GM18867 (cell line): ENCODE results near the gene IRX4.

Experiments used
- ATAC-seq: cut with Tn5 transposase; IDR thresholded peaks from one replicate; pipeline ENCODE4 v1.9.1; 2021; ENCODE audit warnings: mild to moderate bottlenecking, moderate library complexity; ENCODE audit not compliant: unreplicated experiment

IRX4 gene

DNA sequence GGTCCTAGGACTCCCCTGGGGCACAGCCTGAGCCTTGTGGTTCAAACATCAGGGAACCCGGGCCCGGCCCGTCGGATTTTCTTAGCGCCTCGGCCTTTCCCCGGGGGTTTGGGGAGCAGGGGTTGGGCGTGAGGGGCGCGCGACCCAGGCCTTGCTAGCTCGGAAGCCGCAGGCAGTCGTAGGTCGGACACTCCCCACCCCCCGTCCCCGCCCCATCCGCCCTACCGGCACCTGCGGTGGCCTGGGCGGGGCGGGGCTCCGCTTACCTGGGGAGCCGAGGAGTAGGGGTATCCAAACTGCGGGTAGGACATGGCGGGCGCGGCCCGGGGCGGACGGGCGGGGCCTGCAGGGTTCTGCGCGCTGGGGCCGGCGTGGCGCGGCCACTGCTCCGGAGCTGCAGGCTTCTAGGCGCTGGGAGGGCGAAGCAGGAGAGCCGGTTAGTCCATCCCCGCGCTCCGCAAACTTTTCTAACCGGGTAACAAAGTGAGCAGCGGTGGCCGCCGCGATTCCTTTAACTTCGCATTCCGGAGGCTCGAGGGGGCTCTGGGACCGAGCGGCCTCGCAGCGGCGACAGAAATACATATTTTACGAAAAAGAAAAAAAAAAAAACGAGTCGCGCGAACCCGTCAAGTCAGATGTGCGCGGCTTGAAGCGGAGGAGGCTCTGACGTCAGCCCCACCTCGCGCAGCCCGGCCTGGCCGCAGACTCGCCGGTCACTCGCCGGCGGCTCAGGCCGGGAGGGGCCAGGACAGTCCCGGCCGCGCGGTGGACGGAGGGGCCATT lies at the start of gene IRX4:
Gene IRX4 (minus strand): TSS at position 589 of the 783 bp plus-strand sequence. CDS start 278 bp downstream, at position 311.
- ATAC-seq: no peak

DNA sequence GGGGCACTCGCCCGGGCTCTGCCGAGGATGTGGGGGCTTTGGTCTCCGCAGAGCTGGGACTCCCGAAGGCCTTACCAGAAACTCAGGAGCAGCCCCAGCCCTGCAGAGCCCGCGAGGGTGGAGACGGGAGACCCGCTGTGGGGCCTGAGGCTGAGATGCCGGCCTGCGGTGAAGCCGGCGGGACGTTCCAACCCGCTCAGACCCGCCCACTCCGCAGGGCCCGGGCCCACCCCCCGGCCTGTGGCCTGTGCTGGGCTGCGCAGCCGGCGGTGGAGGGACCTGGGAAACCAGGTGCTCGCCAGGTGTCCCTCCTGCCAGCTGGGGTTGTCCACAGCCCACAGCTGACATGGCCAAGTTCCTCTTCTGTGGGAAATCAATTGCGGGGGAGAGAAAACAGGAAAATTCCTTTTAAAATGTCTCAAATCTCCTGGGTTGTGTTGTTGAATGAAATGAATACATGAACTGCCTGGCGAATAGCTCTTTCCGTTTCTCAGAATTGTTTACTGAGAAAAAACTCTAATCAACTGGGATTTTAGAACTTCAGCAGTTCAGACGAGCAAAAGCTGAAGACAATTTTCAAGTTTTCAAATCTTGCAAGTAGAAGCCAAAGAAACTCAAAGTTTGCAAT lies 49.0 kb upstream of the IRX4 start:
- ATAC-seq: no peak

DNA sequence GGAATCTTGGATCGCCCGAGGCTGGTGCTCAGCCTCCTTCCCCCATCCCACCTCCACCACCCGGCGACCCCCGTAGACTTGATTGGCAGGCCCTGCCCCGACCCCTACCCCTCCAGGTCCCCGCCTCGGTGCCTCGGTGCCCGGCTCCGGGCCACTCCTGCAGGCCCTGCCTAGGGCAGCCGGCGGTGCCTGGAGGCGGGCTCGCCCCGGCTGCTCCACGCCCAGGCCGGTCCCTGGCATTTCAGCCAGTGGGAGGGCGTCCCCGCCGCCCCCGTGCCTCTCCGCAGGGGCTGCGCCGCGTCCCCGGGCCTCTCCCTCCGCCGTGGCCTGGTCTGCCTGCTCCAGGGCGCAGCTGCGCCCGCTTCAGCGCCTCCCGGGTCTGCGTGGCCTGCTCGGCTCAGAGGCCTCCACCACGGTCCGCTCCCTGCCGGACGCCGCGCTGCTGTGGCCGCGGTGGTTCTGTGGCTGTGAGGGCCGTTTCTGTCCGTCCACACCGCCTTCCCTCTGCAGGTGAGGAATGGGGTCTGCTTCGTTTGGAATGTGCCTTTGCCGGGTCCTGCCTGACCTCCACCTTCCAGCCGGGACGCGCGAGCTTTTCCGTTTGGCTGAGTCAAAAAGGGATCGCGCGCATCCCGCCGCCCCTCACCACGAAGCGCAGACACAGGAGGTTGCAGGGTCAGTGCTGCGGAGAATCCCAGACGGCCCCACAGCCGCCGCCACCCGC lies 48.3 kb upstream of the IRX4 start:
- no peak for ATAC-seq

DNA sequence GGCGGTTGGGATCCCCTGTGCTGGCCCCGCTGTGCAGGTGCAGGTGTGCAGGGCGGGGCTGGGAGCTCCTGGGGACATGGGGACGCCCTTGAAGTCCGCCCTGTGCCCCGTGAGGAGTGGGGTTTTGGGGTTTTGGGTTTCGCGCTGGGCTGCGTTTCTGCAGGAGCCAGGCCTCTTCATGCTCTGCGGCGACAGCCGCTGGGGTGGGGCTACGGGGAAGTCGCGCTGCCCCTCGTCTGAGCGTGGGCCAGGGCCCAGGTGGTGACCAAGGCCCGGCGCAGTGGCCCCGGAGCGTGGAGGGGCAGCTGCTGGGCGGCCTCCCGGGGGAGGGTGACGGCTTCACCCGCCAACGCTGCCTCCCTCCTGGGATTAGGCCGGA lies 47.8 kb upstream of the IRX4 start:
- no peak for ATAC-seq

DNA sequence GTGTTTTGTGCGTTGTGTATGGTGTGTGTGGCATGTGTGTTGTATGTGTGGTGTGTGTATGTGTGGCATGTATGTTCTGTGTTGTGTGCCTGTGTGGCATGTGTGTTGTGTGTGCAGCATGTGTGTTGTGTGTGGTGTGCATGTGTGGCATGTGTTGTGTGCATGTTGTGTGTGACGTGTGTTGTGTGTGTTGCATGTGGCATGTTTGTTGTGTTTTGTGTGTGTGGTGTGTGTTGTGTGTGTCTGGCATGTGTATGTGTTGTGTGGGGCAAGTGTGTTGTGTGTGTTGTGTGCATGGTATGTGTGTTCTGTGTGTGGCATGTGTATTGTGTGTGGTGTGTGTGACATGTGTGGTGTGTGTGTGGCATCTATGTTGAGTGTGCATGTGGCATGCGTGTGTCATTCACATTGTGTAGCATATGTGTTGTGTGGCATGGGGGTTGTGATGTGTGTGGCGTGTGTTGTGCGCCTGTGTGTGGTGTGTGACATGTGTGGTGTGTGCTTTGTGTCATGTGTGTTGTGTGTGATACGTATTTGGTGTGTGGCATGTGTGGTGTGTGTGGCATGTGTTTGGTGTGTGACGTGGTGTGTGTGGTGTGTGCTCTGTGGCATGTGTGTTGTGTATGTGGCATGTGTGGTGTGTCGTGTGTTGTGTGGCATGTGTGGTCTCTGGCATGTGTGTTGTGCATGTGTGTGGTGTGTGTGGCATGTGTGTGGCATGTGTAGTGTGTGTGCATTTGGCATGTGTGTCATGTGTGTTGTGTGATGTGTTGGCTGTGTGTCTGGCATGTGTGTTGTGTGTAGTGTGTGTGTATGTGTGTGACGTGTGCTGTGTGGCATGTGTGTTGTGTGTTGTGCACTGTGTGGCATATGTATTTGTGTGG lies 46.6 kb upstream of the IRX4 start:
- no peak for ATAC-seq

DNA sequence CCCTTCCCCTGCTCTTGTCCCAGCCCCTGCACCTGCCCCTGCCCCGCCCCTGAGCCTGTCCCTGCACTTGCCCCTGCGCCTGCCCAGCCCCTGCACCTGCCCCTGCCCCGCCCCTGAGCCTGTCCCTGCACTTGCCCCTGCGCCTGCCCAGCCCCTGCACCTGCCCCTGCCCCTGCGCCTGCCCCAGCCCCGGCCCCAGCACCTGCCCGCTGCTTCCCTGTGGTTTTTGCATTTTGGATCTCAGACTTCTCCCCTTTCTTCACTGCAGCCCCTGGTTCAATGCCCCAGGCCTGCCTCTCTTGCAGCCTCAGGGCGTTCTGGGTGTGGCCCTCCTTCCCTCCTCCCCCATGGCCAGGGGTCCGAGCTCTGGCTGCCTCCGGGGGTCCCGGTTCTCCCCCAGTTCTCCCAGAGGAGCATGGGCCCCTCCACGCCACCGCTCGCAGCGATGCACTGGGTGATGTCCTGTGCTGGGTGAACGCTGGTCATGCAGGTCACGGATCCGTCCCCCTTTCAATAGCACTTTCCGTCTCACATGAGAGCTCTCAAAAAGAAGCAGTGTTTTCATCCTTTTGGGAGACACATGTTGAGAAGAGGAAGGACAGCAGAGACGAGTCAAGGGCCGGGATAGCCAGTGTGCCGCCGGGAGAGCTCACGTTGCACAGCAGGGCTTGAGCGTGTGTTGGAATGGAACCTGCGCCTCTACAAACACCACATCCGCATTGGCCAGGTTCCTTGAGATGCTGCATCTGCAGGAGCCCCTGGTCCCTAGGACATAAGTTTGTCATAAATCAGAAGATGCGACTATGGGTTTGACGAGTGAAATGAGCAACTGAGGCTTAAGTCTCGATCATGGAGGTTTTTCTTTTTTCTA lies 44.0 kb upstream of the IRX4 start:
- ATAC-seq: no peak

DNA sequence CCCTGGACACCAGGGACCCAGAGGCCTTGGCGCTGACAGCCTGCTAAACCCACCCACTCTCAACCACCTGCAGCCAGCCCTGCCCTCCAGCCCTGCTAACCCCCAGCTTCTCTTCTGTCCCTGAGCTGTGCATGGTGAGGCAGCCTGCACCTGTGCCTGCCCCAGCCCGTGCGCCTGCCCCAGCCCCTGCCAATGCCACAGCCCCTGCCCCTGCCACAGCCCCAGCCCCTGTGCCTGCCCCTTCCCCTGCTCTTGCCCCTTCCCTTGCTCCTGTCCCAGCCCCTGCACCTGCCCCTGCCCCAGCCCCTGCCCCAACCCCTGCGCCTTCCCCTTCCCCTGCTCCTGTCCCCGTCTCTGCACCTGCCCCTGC lies 43.3 kb upstream of the IRX4 start:
- no peak for ATAC-seq

DNA sequence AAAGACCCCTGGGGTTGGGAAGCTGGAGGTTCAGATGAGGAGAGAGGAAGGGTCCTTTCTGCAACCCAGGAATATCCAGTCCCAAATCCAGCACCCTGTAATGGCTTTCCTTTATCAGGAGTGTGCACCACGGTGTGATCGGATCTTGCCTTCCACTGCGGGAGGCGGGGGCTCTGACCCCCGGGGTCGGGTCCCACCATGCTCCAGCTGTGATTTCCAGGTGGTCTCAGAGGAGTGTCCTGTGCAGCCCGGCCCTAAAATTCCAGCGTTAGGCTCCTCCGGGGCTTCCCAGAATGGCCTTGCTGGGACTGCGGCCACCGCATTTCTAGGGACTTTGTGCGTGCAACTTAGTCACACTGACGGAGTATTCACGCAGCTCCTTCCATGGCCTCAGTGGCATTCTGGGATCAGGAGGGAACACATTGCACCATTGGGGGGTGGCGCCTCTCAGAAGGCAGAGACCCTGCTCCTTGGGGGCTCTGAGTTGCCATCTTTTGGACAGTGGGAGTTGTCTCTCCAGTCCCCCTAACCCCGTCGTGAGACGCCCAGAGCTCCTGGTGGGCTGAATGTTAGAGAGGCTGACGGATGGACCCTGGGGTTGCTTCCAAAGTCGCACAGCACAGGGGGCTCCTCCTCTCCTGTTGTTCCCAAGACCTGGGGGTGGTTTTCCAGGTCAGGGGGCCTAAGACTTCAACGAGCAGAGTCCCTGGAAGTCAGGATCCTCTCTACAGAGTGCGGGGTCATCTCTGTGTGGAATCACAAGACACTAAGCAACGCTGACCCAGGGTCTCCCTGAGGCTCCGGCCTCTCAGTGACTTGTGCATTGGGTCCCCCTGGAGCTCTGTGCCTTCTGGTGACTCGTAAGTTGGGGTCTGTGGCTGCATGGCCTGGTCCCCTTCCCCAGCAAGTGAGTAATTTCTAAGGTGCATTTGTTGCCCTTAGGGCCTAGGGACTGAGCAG lies 42.7 kb upstream of the IRX4 start:
- ATAC-seq: no peak

DNA sequence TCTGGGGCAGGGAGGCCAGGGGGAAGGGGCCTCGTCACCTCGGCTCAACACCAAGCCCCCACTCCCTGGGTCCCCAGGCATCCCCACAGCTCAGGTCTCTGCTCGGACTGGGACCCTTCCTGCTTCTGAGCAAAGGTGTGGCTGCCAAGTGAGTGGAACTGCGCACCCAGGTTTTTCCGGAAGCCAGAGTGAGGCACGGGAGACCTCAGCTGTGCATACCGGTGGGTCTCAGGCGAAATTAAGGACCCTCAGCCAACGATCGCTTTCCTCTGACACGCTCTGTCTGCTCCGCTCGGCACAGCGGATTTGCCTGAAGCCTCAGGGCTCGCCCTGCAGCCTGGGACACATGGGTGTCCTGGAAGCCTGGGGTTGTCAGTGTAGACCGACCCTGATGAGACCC lies 41.0 kb upstream of the IRX4 start:
- ATAC-seq: no peak

DNA sequence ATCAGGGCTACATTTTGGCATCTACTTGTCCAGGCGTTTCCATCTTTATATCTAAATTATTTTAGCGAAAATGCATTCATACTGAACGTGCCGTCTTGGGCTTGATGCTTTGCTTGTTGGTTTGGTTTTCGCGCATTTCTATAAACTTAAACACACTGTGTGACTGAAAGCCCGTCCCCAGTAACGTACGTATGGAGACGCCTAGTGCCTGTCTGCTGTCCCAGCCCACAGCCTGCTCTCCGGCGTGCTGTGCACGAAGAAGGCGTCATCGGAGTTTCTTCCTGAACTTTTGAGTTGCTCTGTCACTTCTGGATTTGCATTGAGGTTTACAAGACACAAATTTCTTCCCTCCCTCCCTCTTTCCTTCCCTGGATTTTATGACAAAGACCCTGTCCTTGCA lies 40.6 kb upstream of the IRX4 start:
- no peak for ATAC-seq

DNA sequence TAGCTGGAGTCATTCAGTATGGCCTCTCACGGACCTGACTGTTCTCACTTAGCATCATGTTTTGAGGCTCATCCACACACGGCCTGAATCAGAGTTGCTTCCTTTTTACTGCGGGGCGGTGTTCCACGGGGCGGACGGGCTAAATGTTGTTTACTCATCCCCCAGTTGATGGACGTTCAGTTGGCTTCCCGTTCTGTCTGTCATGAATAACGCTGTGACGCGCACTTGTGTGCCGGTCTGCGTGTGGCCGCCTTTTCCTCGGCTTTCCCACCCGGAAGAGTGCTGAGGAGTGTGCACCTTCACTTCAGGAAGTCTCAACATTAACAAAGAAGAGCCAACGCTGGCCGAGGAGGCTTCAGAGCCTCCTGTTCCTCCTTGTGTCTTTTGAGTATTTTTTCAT lies 39.0 kb upstream of the IRX4 start:
- ATAC-seq: no peak

DNA sequence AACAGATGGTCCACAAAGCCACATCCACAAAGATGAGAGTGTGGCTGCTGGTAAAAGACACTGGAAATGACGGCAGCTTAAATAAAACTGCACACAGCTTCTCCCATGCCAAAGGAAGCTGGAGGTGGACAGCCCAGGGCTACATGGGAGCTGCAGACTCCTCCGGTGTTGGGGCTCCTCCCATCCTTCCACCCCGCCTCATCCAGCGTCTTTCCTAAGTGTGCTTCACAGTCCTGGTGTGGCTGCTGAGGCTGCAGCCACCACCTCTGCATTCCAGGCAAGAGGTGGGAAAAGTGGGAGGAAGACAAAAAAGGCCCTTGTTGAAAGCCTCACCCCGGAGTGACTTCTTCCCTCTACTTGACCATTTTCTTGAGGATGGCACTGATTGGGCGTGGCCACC lies 37.0 kb upstream of the IRX4 start:
- no peak for ATAC-seq

DNA sequence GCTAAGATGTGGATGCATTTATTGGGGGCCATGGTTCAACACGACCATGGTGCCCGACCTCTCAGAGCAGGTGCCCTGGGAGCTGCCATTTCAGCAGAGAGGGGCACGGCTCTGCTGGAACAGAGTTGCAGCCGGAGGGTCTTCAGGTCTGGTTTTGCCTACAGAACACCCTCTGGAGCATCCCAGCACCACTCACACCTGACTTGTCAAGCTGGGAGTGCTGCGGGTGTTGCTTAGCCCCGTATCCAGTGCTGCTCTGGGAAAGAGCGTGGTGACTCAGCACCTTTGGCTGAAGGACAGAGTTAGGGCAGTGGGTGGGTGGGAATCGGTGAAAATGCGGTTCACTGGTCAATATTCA lies 36.5 kb upstream of the IRX4 start:
- ATAC-seq: no peak

DNA sequence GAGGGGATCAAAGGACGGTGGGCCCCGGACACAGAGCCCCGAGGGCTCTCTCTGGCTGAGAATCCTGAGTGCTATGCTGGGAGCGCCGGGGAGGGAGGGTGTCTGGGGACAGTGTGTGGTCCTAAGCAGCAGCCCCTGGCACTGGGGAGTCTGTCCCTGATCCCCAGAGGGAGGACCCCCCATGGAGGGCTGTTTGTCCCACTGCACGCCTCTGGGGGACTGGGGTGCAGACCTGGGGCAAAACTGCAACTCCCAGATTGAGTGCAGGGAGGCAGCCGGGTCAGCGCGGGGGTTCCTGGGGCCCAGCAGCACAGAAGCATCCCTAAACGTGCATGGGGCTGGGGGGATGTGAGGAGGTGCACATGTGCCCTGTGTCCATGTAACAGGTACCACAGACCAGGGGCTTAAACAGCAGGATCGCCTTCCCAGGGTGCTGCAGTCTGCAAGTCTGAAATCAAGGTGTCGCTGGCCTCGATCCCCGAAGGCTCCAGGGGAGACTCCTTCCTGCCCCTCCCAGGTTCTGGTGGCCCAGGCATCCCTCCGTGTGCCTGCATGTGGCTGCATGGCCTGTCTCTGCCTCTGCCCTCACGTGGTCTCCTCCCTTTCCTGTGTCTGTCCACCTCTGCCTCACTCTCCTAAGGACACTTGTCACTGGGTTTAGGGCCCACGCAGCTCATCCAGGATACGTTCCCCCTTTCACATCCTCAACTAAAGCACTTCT lies 35.9 kb upstream of the IRX4 start:
- no peak for ATAC-seq

DNA sequence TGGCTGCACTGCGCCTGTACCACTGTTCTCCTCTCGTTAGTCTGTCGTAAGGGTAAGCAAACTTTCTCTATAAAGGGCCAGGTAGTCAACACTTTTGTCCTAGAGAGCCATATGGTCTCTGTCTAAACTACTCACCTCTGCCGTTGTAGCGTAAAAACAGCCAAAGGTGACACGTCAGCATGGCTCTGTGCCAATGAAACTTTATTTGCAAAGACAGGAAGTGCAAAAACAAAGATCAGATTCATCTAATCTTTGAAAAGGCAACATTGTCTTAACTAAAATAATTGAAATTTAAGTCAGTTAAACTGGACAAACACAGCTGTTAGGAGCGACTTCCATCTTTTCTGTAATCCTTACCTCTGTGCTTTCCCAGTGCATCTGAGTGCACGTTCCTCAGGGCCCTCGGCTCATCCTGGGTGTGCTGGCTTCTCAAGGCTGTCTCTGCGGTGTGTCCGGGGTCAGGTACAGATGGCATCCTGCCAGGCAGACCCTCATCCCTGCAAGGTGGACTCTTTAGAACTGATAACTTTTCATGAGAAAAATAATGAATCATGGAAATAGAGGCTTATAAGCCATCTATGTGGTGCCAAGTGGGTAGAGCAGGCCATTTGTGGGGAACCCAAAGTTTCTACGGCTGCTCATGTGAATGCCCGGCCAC lies 35.2 kb upstream of the IRX4 start:
- ATAC-seq: no peak

DNA sequence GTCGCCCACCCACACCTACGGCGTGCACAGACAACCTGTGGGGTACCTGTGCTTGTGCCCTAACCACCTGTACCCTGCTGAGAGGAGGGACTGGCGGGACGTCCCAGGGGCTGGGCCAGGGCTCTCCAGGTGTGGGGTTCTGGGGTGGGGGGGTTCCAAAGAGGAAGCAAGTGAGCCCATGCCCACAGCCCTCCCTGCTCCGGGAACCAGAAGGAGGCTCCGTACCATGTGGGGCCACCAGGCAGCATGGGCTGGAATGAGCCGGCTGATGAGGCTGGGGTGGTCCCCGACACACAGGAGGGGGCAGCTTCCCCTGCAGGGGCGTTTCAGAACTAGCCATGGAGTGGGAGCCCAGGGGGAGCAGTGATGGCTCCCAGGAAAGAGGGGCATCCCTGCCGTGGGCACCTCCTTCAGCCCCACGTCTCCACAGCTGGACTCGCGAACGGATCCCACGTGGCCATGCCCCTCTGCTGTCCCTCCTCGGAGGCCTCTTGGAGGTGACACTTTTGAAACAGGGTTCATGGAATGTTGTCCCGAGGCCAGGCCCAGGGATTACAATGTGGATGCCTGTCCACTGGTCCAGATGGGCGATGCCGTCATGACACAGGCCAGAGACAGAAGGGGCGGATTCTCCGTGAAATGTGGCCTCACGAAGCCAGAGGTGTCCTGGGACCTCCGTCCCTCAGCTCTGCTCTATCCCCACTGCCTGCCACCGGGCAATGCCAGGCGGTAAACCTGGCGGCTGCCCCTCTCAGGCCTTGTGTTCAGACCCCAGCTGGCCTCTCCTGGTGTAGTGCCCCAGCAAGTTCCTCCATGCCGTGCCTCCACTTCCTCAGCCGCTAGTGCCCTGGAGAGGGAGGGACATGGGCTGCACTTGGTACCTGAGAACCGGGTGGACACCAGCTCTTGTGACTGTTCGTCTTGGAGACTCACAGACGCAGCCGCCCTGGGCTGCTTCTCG lies 33.6 kb upstream of the IRX4 start:
- ATAC-seq: no peak

DNA sequence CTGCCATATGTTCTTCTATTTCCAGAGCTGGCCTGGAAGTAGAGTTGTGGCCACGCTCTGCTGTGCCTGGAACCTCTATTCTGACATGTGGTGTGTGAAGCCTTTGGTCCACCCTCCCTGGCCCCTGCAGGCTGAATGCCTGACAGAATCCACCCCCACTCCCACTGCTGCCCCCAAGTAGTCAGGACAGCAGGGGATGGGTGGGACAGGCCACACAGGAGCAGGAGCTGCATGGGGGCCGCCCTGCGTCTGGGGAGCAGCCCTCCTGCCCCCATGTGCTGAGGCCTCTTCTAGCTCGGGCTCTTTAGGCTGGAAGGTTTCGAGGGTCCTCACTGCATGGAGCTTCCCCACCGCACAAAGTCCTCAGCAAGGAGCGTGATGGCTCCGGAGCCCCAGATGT lies 32.6 kb upstream of the IRX4 start:
- ATAC-seq: no peak
